NCI-H82 treated with DMSO at 0.1 percent for 48 hours (cell line): ENCODE data around the gene R3HDM4.
"Not testable (repeated sequence)": the region's sequence is repeated elsewhere in the genome, so short reads cannot be mapped to it uniquely, and the experiment has no call there.

Source experiments
- DNase-seq: peaks from one replicate; lab custom pipeline; 2025; ENCODE audit not compliant: unreplicated experiment; lab: John Stamatoyannopoulos, UW

Gene R3HDM4

GRCh38 chr19:877992-878660 lies 34.9 kb downstream of the R3HDM4 start:
- not testable (repeated sequence) for DNase-seq

GRCh38 chr19:876780-877314 lies 36.2 kb downstream of the R3HDM4 start:
- DNase-seq = no peak

- DNase-seq = no peak
Observed at GRCh38 chr19:876089-876488, 36.9 kb downstream of the R3HDM4 start.

GRCh38 chr19:875265-875879 lies 37.6 kb downstream of the R3HDM4 start:
- no peak for DNase-seq

- no peak for DNase-seq
Observed at GRCh38 chr19:873561-874041, 39.4 kb downstream of the R3HDM4 start.

- DNase-seq = peak; percentile 16
Observed at GRCh38 chr19:873084-873483, 39.9 kb downstream of the R3HDM4 start.

- peak; percentile 58 for DNase-seq
Observed at GRCh38 chr19:872266-872951, 40.6 kb downstream of the R3HDM4 start.

- DNase-seq = no peak
Observed at GRCh38 chr19:871446-872265, 41.4 kb downstream of the R3HDM4 start.

GRCh38 chr19:870963-871401 lies 42.0 kb downstream of the R3HDM4 start:
- DNase-seq = no peak

- no peak for DNase-seq
Observed at GRCh38 chr19:870314-870713, 42.7 kb downstream of the R3HDM4 start.

GRCh38 chr19:869245-870177 lies 43.5 kb downstream of the R3HDM4 start:
- no peak for DNase-seq

- DNase-seq = no peak
Observed at GRCh38 chr19:868458-869244, 44.4 kb downstream of the R3HDM4 start.

GRCh38 chr19:867855-868457 lies 45.1 kb downstream of the R3HDM4 start:
- DNase-seq = no peak

- DNase-seq = no peak
Observed at GRCh38 chr19:867301-867793, 45.7 kb downstream of the R3HDM4 start.

GRCh38 chr19:866769-867300 lies 46.2 kb downstream of the R3HDM4 start:
- no peak for DNase-seq

- DNase-seq = no peak
Observed at GRCh38 chr19:863315-863620, 49.8 kb downstream of the R3HDM4 start.

GRCh38 chr19:862581-863314 lies 50.3 kb downstream of the R3HDM4 start:
- DNase-seq = no peak
